Neural progenitor cell (in vitro differentiated cells): ENCODE measurements around the gene MAGEB3. TPM values are rescaled to one million over a fixed set of nuclear protein-coding genes. Genes with fewer than 3 reads are reported as not detected.

Source experiments
- DNase-seq: peaks from one replicate; pipeline ENCODE4 v3.0.0-alpha.2; 2016; ENCODE audit warnings: low spot score
- H2AFZ ChIP-seq: fragments of 200-600 bp; sonication (generic); replicated peaks from 2 replicates; pipeline ENCODE4 v1.6.1; 2016; ENCODE audit warnings: antibody characterized with exemption
- H3F3A ChIP-seq: fragments of 200-600 bp; sonication (generic); 2 replicates; pipeline ENCODE4 v1.6.1; 2016; ENCODE audit warnings: antibody characterized with exemption, low read depth
- H3K27ac ChIP-seq: fragments of 200-600 bp; sonication (generic); 2 replicates; pipeline ENCODE4 v1.5.1; 2016; ENCODE audit warnings: mild to moderate bottlenecking
- H3K27me3 ChIP-seq: fragments of 200-600 bp; sonication (generic); 2 replicates; pipeline ENCODE4 v1.6.1; 2016; ENCODE audit warnings: mild to moderate bottlenecking, moderate library complexity
- H3K36me3 ChIP-seq: fragments of 200-600 bp; sonication (generic); 2 replicates; pipeline ENCODE4 v1.5.1; 2016
- H3K4me1 ChIP-seq: fragments of 200-600 bp; sonication (generic); 2 replicates; pipeline ENCODE4 v1.6.1; 2016; ENCODE audit warnings: mixed run types
- H3K4me2 ChIP-seq: fragments of 200-600 bp; sonication (generic); 2 replicates; pipeline ENCODE4 v1.6.1; 2016
- H3K4me3 ChIP-seq: fragments of 200-600 bp; sonication (generic); 2 replicates; pipeline ENCODE4 v1.5.1; 2016
- H3K79me2 ChIP-seq: fragments of 200-600 bp; sonication (generic); 2 replicates; pipeline ENCODE4 v1.6.1; 2016; ENCODE audit warnings: low read depth
- H3K9ac ChIP-seq: fragments of 200-600 bp; sonication (generic); 2 replicates; pipeline ENCODE4 v1.6.1; 2016
- H3K9me3 ChIP-seq: fragments of 200-600 bp; sonication (generic); 2 replicates; pipeline ENCODE4 v1.5.1; 2016; ENCODE audit warnings: low read depth
- H4K20me1 ChIP-seq: fragments of 200-600 bp; sonication (generic); 2 replicates; pipeline ENCODE4 v1.6.1; 2016; ENCODE audit warnings: low read depth
- H3K27ac Mint-ChIP-seq: 3 replicates; pipeline ENCODE4 v1.8.0; 2021; ENCODE audit warnings: mixed read lengths
- H3K27me3 Mint-ChIP-seq: 2 replicates; pipeline ENCODE4 v1.8.0; 2022; ENCODE audit warnings: low read depth, mild to moderate bottlenecking, inconsistent platforms, moderate library complexity, mixed read lengths; ENCODE audit not compliant: insufficient read depth
- H3K36me3 Mint-ChIP-seq: 3 replicates; pipeline ENCODE4 v1.8.0; 2021; ENCODE audit warnings: mixed read lengths
- H3K4me1 Mint-ChIP-seq: 3 replicates; pipeline ENCODE4 v1.8.0; 2021; ENCODE audit warnings: mixed read lengths
- H3K4me3 Mint-ChIP-seq: 3 replicates; pipeline ENCODE4 v1.8.0; 2021; ENCODE audit warnings: mild to moderate bottlenecking, moderate library complexity, mixed read lengths
- H3K9me3 Mint-ChIP-seq: 3 replicates; pipeline ENCODE4 v1.8.0; 2020; ENCODE audit warnings: mixed read lengths
- EZH2 ChIP-seq: fragments of 200-600 bp; sonication (generic); IDR thresholded peaks from 2 replicates; pipeline ENCODE4 v1.6.1; 2017; ENCODE audit warnings: antibody characterized with exemption, mild to moderate bottlenecking, moderate library complexity
- total RNA-seq: library from RNA; depleted of rRNA; stranded (reverse); fragments of >200 nt; gene quantifications from 2 replicates; pipeline ENCODE4 v1.2.3, GENCODE V29; 2015; ENCODE audit warnings: low replicate concordance

MAGEB3 gene
- total RNA-seq, 1 donor from 2014 or later, result not detected

GRCh38 chrX:30283456-30284200 is 53.2 kb downstream of the MAGEB3 start:
- no peaks in the 10 kb centered on the region for H3K27me3 ChIP-seq
- DNase-seq, result no peak
- H3K27me3 Mint-ChIP-seq, result no peaks in the 10 kb centered on the region
- H3K36me3 ChIP-seq, result no peaks in the 10 kb centered on the region
- H3K4me3 Mint-ChIP-seq, result no peak overlapping the region
- H3K4me1 Mint-ChIP-seq, result no peaks in the 10 kb centered on the region
- H3F3A ChIP-seq, result no peaks in the 10 kb centered on the region
- H2AFZ ChIP-seq, result no peak overlapping the region
- H3K4me1 ChIP-seq, result no peaks in the 10 kb centered on the region
- H3K36me3 Mint-ChIP-seq, result no peaks in the 10 kb centered on the region
- no peaks in the 10 kb centered on the region for H4K20me1 ChIP-seq
- H3K4me2 ChIP-seq, result no peak overlapping the region
- no peaks in the 10 kb centered on the region for H3K9me3 ChIP-seq
- H3K9ac ChIP-seq, result no peak overlapping the region
- no peak for TF ChIP-seq EZH2
- no peak overlapping the region for H3K27ac Mint-ChIP-seq
- no peak overlapping the region for H3K4me3 ChIP-seq
- H3K79me2 ChIP-seq, result no peaks in the 10 kb centered on the region
- no peak overlapping the region for H3K27ac ChIP-seq
- peaks cover 2% of the 10 kb centered on the region for H3K9me3 Mint-ChIP-seq

Other genes with a start within 250 kb of the MAGEB3 start
- gene MAGEB2, start 15.1 kb upstream of the MAGEB3 start, total RNA-seq, result not detected in 2 replicates
- not detected in 2 replicates for gene MAGEB4, start 11.3 kb downstream of the MAGEB3 start, total RNA-seq
- gene MAGEB1, start 16.5 kb downstream of the MAGEB3 start, total RNA-seq, result not detected in 2 replicates
- gene NR0B1, start 78.7 kb downstream of the MAGEB3 start, total RNA-seq, result not detected in 2 replicates